Stimulated activated naive CD8-positive, alpha-beta T cell treated with anti-CD3 and anti-CD28 coated beads, Interleukin-15, amount 100 ng/mL, for 72 hours (primary cell): ENCODE measurements around the gene ASRGL1.

Experiments
- ATAC-seq: fragments of 150-1000 bp; cut with Tn5 transposase; 2 replicates; pipeline ENCODE4 v1.10.0; 2021; ENCODE audit warnings: mild to moderate bottlenecking, moderate library complexity
- DNase-seq, 2 donors: peaks; one replicate each; pipeline ENCODE4 v3.0.0; 2021 to 2022
- H3K27ac Mint-ChIP-seq, 2 donors: one replicate each; pipeline ENCODE4 v1.8.0; 2022; ENCODE audit warnings: mild to moderate bottlenecking in 2 of 2, mixed read lengths in 2 of 2, moderate library complexity in 2 of 2
- H3K27me3 Mint-ChIP-seq: one replicate; pipeline ENCODE4 v1.8.0; 2022; ENCODE audit warnings: mixed read lengths
- H3K4me1 Mint-ChIP-seq: one replicate; pipeline ENCODE4 v1.8.0; 2022; ENCODE audit warnings: mild to moderate bottlenecking, mixed read lengths
- H3K4me3 Mint-ChIP-seq, 2 donors: one replicate each; pipeline ENCODE4 v1.8.0; 2022; ENCODE audit warnings: mild to moderate bottlenecking in 2 of 2, mixed read lengths in 2 of 2, moderate library complexity in 1 of 2
- H3K9me3 Mint-ChIP-seq, 2 donors: one replicate each; pipeline ENCODE4 v1.8.0; 2022; ENCODE audit warnings: mixed read lengths in 2 of 2

Gene ASRGL1

DNA sequence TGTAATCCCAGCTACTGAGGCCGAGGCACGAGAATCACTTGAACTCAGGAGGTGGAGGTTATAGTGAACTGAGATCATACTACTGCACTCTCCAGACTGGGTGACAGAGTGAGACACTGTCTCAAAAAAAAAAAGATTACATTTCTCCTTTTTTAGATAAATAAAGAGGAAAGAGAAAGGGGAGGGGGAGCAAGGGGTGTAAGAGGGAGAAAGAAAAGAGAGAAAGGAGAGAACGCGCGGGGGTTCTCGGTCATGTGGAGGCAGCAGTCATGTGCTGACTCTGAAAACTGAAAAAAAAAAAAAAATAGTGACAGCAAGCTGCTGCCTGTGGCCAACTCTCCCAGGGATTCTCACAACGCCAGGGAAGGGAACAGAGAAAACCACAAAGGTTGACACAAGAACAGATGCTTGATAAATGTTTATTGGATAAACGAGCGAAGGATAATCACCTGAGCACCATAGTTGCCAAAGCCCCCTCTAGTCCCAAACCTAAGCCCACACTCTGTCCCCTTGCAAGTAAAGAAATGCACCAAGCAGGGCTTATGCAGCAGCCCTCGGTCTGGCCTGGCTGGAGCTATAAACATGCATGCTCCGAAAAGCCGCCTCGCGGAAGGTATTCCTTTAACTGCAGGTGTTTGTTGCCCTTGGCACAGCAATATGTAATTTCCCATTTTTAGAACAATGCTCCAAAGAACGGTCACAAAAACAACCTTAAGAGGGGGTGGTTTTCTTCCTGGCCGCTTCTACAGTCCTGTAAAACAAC lies 96.1 kb downstream of the ASRGL1 start:
- Mint-ChIP-seq H3K4me3 (no peak overlapping the region), H3K9me3 (no peaks in the 10 kb centered on the region), H3K4me1 (peaks cover 46% of the 10 kb centered on the region), H3K27ac (no peak overlapping the region), H3K27me3 (peaks cover 9% of the 10 kb centered on the region)
- DNase-seq (no peak), ATAC-seq (no peak)

DNA sequence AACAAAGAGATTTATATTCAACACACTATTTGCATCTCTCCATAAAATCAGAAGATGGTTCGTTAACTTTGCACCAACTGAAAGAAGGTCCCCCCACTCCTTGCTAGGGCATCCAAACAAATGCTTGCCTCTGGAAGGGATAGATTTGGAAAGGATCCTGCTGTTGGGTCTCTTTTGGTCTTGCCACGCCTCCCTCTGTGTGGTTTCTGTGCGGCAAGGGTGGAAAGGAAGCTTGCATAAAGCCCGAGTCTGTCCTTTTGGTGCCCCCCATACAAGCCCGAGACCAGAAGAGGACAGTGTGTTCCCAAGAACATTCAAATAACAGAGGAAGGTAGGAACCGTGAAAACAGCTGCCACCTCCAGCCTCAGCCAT lies 96.6 kb downstream of the ASRGL1 start:
- no peak overlapping the region for H3K27ac Mint-ChIP-seq
- no peaks in the 10 kb centered on the region for H3K9me3 Mint-ChIP-seq
- H3K27me3 Mint-ChIP-seq = peaks cover 9% of the 10 kb centered on the region
- no peak overlapping the region for H3K4me3 Mint-ChIP-seq
- peaks cover 40% of the 10 kb centered on the region for H3K4me1 Mint-ChIP-seq
- ATAC-seq (no peak), DNase-seq (no peak)

DNA sequence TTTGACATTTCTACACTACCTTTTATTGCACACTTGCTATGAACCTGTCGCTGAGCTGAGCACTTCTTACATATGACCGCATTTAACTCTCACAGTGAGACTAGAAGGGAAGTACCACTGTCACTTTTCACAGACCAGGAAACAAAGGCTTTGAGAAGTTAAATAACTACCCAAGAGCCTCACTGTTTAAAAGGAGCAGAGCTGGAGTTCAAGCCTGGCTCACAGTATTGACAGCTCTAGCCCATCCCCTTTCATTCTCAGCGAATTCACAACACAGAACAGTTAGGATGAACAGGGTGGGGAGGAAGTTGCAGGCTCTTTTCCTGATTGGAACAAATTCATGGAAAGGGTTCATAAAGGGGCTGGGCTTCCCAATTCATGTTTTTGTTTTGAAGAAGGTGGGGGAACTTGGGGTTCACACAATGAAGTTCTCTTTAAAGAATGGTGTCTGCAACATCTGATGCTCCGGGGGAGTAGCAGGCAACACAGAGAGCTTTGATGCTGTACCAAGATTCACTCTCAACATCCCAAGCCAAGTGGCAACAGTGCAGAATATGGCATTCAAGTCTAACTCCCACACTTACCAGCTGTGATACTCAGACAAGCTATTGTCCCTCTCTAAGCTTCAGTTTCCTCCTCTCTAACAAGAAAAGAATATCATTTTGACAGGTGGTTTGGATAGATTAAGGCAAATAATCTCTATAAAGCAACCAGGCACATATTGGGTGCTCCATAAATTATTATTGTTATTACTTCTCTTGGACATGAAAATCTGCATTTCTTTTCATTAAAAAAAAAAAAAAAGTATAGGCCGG lies 98.8 kb downstream of the ASRGL1 start:
- Mint-ChIP-seq H3K27me3 (no peaks in the 10 kb centered on the region), H3K27ac (peak overlapping the region in 1 of 2 donors; percentile 11), H3K9me3 (no peaks in the 10 kb centered on the region), H3K4me3 (no peak overlapping the region), H3K4me1 (peaks cover 37% of the 10 kb centered on the region)
- no peak for DNase-seq
- peak; percentile 45 for ATAC-seq

DNA sequence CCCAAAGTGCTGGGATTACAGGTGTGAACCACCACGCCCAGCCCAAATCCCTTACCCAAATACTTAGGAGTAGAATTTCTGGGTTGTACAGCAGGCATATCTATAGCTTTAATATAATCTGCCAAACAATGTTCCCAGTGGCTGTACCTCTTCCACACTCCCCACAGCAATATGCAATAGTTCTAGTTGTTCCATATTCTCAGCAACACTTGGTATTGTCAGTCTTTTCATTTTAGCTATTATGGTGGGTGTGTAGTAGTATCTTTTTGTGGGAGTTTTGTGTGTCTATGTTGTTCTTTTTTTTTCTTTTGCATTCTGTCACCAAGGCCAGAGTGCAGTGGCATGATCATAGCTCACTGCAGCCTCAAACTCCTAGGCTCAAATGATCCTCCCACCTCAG lies 100.4 kb downstream of the ASRGL1 start:
- H3K27ac Mint-ChIP-seq = no peak overlapping the region

DNA sequence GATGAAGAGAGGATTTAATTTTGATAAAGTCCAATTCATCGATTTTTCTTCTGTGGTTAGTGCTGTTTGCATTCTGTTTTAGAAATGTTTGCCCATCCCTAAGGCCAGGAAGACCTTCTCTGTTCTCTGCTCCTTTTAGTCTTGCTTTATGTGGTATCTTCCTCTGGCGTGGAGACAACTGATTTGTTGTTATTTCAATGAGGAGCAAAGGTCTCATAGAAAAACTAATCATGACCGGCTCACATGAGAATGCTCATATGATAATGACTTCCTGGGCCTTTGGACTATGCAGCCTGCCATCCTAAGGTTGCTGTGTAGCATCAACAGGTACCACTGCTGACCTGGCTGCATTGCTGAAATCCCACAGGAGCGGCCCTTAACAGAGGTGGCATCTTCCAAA lies 101.4 kb downstream of the ASRGL1 start:
- Mint-ChIP-seq H3K9me3 (no peaks in the 10 kb centered on the region), H3K27me3 (peaks cover 1% of the 10 kb centered on the region), H3K4me3 (no peak overlapping the region), H3K27ac (no peak overlapping the region), H3K4me1 (peaks cover 23% of the 10 kb centered on the region)
- no peak for ATAC-seq
- DNase-seq = no peak

More for the DNA sequence above, 100.4 kb downstream of the ASRGL1 start:
- H3K9me3 Mint-ChIP-seq = no peaks in the 10 kb centered on the region
- ATAC-seq (no peak), DNase-seq (no peak)
- no peaks in the 10 kb centered on the region for H3K27me3 Mint-ChIP-seq
- peaks cover 30% of the 10 kb centered on the region for H3K4me1 Mint-ChIP-seq
- H3K4me3 Mint-ChIP-seq = no peak overlapping the region

DNA sequence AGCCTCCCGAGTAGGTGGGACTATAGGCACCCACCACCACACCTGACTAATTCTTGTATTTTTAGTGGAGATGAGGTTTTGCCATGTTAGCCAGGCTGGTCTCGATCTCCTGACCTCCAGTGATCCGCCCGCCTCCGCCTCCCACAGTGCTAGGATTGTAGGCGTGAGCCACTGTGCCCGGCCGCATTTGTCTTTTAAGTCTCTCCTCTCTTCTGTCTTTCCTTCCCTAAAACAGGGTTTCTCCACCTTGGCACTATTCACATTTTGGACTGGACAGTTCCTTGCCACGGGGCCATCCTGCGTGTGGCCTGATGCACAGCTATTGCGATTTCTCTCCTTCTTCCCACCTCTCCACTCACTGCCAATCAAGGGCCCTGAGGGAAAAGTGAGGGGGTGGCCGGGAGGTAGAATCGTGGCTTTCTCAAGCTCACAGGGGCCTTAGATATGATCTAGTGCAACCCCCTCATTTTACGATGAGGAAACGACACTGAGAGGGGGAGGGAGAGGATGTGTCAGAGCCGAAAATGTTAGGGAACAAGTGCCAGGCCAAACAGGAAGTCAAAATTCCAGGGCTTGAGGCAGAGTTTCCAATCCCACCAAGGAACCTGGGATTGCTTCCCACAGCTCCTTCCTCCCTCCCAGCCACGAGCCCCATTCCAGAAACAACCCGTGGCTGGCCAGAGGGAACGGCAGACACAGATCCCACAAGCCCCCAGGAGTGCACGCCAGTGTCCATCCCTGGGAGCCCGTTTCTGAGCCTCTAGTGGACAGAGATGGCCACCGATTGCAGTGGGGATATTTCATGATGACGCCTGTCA lies 102.7 kb downstream of the ASRGL1 start:
- ATAC-seq = no peak
- no peaks in the 10 kb centered on the region for H3K9me3 Mint-ChIP-seq
- H3K4me1 Mint-ChIP-seq = peaks cover 25% of the 10 kb centered on the region
- DNase-seq = no peak
- peaks cover 13% of the 10 kb centered on the region for H3K27me3 Mint-ChIP-seq
- no peak overlapping the region for H3K27ac Mint-ChIP-seq
- H3K4me3 Mint-ChIP-seq = no peak overlapping the region
